Activated CD4-positive, alpha-beta T cell treated with anti-CD3 and anti-CD28 coated beads, Interleukin-2, amount 10 ng/mL, durations not matched to agents 7 days and 5 days (primary cell): ENCODE data around the gene NCS1. TPM values are rescaled to one million over a fixed set of nuclear protein-coding genes. Genes with fewer than 3 reads are reported as not detected.

Experiments
- CTCF ChIA-PET: fragments of 350-600 bp; sonication (Branson Sonifier 250); formaldehyde crosslinking; loops from one replicate; lab custom pipeline; 2021; ENCODE audit warnings: antibody characterized with exemption; lab: Charles Lee
- POLR2A ChIA-PET: fragments of 350-600 bp; sonication (Branson Sonifier 250); formaldehyde crosslinking; loops from one replicate; lab custom pipeline; 2021; ENCODE audit warnings: antibody characterized with exemption; lab: Charles Lee
- DNase-seq: peaks from one replicate; pipeline ENCODE4 v3.0.0-alpha.2; 2020
- H3K27ac Mint-ChIP-seq: one replicate; pipeline ENCODE4 v1.8.0; 2021; ENCODE audit warnings: mild to moderate bottlenecking, moderate library complexity, mixed read lengths
- H3K27me3 Mint-ChIP-seq: one replicate; pipeline ENCODE4 v1.8.0; 2021; ENCODE audit warnings: mixed read lengths
- H3K36me3 Mint-ChIP-seq: one replicate; pipeline ENCODE4 v1.8.0; 2021; ENCODE audit warnings: low read depth, mixed read lengths
- H3K4me1 Mint-ChIP-seq: one replicate; pipeline ENCODE4 v1.8.0; 2021; ENCODE audit warnings: mixed read lengths
- H3K4me3 Mint-ChIP-seq: one replicate; pipeline ENCODE4 v1.8.0; 2021; ENCODE audit warnings: mild to moderate bottlenecking, moderate library complexity, mixed read lengths
- H3K9me3 Mint-ChIP-seq: one replicate; pipeline ENCODE4 v1.8.0; 2021; ENCODE audit warnings: mixed read lengths
- total RNA-seq, 2 experiments: library from RNA; stranded (reverse); gene quantifications; one replicate each; pipeline ENCODE4 v1.2.3, GENCODE V29; 2021

The NCS1 gene
- total RNA-seq, 2 experiments from 2014 or later = 1.0 to 1.2 TPM

DNA sequence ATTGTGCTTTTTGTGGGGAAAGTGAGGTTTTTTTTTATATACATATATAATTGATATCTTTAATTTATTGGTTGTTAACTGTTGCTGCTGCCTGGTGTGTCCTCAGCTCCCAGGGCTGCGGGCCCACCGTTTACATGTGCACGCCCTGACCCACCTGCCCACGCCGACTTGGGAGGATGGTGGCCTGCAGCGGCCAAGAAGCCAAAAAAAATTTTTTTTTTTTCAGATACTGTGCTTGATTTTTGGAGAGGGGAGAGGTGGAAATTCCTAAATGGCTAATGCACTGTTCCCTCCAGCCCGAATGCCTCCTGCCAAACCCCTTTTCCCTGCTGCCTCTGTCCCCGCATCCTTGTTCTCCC is 61.4 kb downstream of the NCS1 start:
- Mint-ChIP-seq H3K36me3 (no peaks in the 10 kb centered on the region), H3K27me3 (no peaks in the 10 kb centered on the region), H3K4me3 (no peak overlapping the region), H3K27ac (no peak overlapping the region), H3K9me3 (no peaks in the 10 kb centered on the region), H3K4me1 (peaks cover 11% of the 10 kb centered on the region)
- ChIA-PET POLR2A (no interaction called here), CTCF (interaction anchor here (1.1 kb wide), 1 partner anchor 10 kb away, joined by 3 read pairs; no protein-coding TSS in a partner anchor)
- DNase-seq = no peak

DNA sequence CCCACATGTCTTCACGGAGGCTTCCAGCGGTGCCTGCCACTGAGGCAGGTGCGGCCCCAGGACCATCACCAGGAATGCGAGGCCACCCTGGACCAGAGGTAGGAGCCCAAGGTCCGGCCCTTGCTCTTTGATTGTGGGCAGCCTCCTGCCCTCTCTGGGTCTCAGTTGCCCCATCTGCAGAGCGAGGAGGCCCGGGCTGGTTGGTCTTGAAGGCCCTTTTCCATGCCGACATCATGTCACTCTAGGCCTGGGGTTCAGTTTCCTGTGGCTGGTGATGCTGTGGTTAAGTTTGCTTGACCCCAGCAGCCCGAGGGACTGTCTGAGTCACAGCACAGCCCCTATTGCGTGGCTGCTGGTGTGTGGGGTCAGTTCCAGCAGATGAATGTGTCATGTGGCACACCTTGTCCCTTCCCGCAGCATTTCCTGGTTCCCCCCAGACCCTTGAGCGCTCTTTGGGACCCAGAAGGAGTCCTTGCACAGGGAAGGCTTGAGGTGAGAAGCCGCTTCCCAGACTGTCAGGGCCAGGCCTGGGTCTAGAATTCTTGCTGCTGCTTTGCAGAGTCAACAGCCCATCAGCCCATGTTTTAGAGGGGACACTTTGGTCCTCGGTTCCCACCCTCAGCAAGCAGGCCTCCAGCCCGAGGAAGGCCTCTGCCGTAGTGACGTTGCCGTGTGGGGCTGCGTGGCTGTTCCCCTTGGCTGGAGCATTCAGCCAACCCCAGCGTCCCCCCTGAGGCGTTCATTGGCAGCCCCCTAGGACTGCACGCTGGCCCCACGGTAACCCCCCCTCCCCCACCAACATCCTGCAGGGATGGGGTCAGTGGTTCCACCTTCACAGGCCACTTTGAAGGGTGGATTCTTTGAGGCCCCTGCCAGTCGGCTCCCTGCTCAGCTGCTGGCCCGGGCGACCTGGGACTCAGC is 62.4 kb downstream of the NCS1 start:
- no peaks in the 10 kb centered on the region for H3K9me3 Mint-ChIP-seq
- no peaks in the 10 kb centered on the region for H3K27me3 Mint-ChIP-seq
- H3K4me3 Mint-ChIP-seq = no peak overlapping the region
- peaks cover 13% of the 10 kb centered on the region for H3K4me1 Mint-ChIP-seq
- POLR2A ChIA-PET = no interaction called here
- no peaks in the 10 kb centered on the region for H3K36me3 Mint-ChIP-seq
- CTCF ChIA-PET = interaction anchor here (1.1 kb wide), 1 partner anchor 9 kb away, joined by 3 read pairs; no protein-coding TSS in a partner anchor
- no peak overlapping the region for H3K27ac Mint-ChIP-seq
- DNase-seq = no peak

DNA sequence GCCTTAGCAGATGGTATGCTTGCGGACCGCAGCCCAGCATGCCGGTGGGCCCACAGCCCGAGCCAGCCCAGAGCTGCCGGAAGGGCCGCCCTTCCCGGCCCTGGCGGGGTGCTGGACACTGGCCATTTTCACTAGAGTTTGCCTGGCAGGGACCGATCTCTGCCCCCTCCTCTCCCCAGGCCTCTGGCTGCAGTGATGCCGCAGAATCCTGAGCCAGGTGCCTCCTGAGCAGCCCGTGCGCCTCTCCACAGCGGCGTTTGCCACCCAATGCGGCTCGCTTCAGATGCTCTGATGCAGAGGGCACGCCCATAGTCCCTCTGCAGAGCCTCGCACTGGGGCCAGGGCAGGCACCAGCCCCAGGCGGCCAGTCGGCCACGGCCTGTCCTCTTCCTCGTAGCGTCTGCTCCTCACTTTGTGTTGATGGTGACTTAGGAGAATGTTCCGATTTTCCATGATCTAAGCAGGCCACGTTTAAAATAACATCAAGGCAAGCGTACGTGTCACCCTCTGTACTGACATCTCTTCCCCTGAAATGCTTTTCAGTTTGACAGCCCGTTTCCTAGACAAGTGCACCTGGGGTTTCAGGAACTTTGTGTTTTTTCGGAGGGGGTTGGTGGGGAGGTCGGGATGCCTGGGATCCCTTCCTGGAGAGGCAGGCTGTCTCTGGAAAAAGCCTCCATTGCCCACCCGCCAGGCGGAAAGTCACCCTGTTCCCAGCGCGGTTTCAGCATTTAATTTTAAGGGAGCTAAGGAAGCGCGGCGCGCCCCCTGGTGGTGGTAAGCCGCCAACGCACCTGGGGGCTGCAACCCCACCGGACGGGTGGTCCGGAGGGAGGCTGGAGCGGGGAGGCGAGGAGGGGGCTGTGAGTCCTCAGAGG is 63.6 kb downstream of the NCS1 start:
- Mint-ChIP-seq H3K36me3 (no peaks in the 10 kb centered on the region), H3K4me1 (peaks cover 25% of the 10 kb centered on the region), H3K27me3 (no peaks in the 10 kb centered on the region), H3K4me3 (no peak overlapping the region), H3K9me3 (no peaks in the 10 kb centered on the region), H3K27ac (no peak overlapping the region)
- ChIA-PET CTCF (interaction anchor here (0.5 to 1.5 kb wide), 12 partner anchors 8 to 190 kb away, joined by 3 to 7 read pairs (median 3); no protein-coding TSS in a partner anchor), POLR2A (no interaction called here)
- peak; percentile 67 for DNase-seq

DNA sequence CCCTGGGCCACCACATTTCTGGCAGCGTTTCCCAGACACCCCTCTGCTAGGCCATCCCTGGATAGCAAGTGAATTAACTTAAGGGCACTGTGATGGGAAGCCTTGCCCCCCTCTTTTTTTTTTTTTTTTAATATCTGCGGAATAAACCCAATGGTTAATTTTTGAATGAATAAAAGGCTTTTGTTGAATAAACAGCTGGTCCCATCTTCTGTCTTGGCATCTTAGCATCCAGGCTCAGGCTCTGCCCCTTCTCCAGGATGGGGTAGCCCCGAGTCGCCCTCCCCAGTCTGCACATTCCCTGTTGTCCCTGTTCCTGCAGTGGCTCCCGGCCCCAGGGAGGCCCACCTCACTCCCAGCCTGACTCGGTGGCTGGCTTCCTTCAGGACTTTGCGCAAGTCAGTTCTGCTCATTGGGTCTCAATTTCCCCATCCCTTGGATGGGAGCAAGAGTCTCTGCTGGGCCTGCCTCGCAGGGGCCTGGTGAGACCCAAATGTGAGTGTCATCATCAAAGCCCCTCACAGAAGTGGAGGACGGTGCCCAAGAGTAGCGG is 64.3 kb downstream of the NCS1 start:
- no peaks in the 10 kb centered on the region for H3K9me3 Mint-ChIP-seq

DNA sequence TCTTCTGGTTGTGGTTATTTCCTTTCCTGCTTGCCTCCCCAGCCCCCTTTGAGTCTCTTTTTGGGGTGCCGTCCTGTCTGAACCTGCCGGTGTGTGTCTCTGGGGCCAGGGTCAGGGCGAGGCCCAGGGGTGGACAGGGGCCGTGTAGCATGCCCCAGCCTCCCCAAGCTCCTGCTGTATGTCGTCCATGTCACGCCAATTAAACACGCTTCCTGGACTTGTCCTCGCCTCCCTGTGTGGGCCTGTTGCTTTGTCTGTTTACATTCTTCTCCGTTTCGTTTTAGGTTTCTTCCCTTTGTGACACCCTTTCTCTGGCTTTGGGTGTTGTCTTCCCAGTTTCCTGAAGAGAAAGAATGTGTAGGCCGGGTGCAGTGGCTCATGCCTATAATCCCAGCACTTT is 64.9 kb downstream of the NCS1 start:
- ChIA-PET POLR2A (no interaction called here), CTCF (interaction anchor here (0.7 to 1.5 kb wide), 2 partner anchors 80 to 130 kb away, joined by 3 to 7 read pairs; no protein-coding TSS in a partner anchor)
- no peaks in the 10 kb centered on the region for H3K9me3 Mint-ChIP-seq
- DNase-seq = no peak
- H3K27me3 Mint-ChIP-seq = no peaks in the 10 kb centered on the region
- H3K4me3 Mint-ChIP-seq = no peak overlapping the region
- peaks cover 28% of the 10 kb centered on the region for H3K4me1 Mint-ChIP-seq
- no peak overlapping the region for H3K27ac Mint-ChIP-seq
- H3K36me3 Mint-ChIP-seq = no peaks in the 10 kb centered on the region

More for the DNA sequence above, 64.3 kb downstream of the NCS1 start:
- H3K27ac Mint-ChIP-seq = no peak overlapping the region
- DNase-seq = no peak
- no peak overlapping the region for H3K4me3 Mint-ChIP-seq
- ChIA-PET POLR2A (no interaction called here), CTCF (interaction anchor here (0.6 to 1.5 kb wide), 9 partner anchors 9 to 131 kb away, joined by 3 to 7 read pairs (median 3); no protein-coding TSS in a partner anchor)
- no peaks in the 10 kb centered on the region for H3K36me3 Mint-ChIP-seq
- H3K4me1 Mint-ChIP-seq = peaks cover 28% of the 10 kb centered on the region
- no peaks in the 10 kb centered on the region for H3K27me3 Mint-ChIP-seq

DNA sequence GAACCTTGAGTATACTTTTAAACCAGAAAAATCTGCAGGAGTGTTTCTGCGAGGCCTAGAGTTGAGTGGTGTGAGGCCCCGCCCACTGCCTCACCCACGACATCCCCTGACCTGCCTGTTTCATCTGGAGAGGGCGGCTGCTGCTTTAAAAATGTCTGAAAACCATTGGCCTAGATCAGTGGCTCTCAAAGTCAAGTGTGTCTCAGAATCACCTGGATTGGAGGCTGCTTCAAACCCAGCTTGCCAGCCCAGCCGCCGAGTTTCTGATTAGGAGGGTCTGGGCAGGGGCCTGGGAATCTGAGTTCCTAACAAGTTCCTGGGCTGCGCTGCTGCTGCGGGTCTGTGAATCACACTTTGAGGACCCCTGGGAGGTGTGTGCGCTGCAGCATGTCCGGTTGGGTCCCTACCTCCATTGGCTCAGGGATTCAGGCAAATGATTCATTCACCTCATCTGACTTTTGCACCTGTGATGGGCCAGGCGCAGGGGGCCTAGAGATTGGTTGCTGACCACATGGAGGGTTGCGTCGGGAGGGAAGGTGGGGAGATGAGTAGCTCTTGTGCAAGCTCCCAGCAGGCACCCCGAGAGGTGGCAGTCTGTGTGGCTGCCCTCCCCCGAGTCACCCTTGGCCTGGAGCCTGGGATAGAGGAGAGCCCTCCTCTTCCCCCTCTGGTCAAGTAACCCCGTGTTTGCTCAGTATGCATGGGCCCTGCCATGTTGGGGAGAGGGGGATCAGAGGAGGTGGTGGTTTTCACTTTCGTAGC is 65.7 kb downstream of the NCS1 start:
- Mint-ChIP-seq H3K4me1 (peaks cover 32% of the 10 kb centered on the region), H3K27ac (no peak overlapping the region), H3K9me3 (no peaks in the 10 kb centered on the region), H3K4me3 (no peak overlapping the region), H3K36me3 (no peaks in the 10 kb centered on the region), H3K27me3 (no peaks in the 10 kb centered on the region)
- no peak for DNase-seq
- ChIA-PET CTCF (interaction anchor here (0.5 to 1.0 kb wide), 3 partner anchors 20 to 1144 kb away, joined by 3 read pairs; no protein-coding TSS in a partner anchor), POLR2A (no interaction called here)

DNA sequence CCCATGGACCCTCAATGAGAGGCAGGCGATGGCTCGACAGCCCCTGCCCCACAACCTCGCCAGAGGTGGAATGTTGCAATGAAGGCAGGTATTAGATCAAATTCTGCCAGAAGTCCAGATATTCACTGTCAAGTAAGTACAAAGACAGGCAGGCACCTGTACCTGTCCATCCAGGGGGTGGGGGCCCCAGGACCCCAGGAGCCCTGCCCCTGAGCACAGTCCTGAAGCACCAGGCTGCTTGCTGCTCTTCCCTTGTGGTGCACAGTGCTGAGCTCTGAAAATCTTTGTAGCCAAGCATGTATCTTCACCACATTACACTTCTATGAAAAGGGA is 67.1 kb downstream of the NCS1 start:
- Mint-ChIP-seq H3K4me1 (peaks cover 36% of the 10 kb centered on the region), H3K36me3 (no peaks in the 10 kb centered on the region), H3K27me3 (no peaks in the 10 kb centered on the region), H3K4me3 (no peak overlapping the region), H3K9me3 (no peaks in the 10 kb centered on the region), H3K27ac (no peak overlapping the region)
- DNase-seq = no peak
- ChIA-PET CTCF (interaction anchor here (1.2 to 1.3 kb wide), 2 partner anchors 13 to 16 kb away, joined by 4 to 5 read pairs; no protein-coding TSS in a partner anchor), POLR2A (no interaction called here)

DNA sequence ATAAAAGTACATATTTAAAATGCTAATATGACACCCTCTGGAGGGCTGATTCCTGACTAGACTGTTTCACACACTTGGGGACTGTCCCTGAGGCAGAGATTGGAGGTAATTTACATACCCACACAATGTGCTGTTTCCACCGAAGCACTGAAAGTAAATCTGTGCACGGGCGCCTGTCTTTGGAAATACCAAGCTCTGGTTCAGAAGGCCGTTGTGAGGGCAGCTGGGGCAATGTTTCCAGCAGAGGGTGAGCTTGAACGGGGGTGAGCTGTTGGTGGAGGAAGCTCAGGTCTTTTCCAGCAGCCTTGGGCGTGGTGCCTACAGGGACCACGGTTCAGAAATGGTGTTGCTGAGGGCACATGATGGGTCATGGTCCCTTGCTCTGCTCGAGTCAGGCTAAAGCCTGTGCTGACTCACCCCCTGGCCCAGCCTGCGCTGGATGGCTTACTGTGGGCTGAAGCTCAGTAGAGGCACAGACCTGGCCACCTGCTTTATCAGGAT is 67.6 kb downstream of the NCS1 start:
- no peaks in the 10 kb centered on the region for H3K9me3 Mint-ChIP-seq
- CTCF ChIA-PET = interaction anchor here (1.2 to 1.3 kb wide), 2 partner anchors 13 to 16 kb away, joined by 4 to 5 read pairs; no protein-coding TSS in a partner anchor

DNA sequence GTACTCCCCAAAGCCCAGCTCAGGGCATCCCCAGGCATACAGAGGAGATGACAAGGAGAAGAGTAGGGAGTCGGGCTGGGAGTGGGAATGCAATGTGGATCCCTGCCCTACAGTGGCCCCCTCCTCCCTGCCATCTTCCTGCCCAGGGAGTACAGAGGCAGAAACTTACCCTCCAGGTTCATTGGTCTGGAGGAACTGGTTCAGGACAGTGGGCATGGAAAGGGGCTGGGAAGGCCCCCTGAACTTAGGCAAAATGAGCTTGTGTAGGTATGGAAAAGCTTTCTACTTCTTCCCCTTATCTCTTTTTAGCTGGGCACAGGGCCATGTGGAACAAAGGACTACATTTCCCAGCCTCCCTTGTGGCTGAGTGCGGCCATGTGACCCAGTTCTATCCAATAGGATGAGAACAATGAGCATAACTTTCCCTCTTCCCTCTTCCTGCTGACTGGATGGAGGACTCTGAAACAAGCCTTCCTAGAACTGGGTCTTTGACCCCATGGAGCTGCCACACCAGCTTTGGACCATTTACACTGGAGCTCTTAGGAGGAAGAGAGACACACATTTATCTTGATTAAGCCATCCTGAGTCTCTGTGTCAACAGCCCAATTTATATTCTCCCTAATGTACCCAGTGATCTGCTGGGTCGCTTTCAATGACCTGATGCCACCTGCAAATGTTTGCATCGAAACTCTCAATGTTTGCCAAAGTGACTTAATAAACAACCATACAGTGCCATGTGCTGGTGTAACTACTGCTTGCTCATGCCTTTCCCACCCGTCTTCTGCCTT is 68.4 kb downstream of the NCS1 start:
- POLR2A ChIA-PET = no interaction called here
- Mint-ChIP-seq H3K27ac (peak overlapping the region; percentile 51), H3K4me3 (no peak overlapping the region), H3K9me3 (no peaks in the 10 kb centered on the region), H3K4me1 (peaks cover 36% of the 10 kb centered on the region), H3K36me3 (no peaks in the 10 kb centered on the region), H3K27me3 (no peaks in the 10 kb centered on the region)
- DNase-seq = peak; percentile 40
- CTCF ChIA-PET = interaction anchor here (0.8 to 2.7 kb wide), 5 partner anchors 12 to 132 kb away, joined by 3 to 9 read pairs (median 4); no protein-coding TSS in a partner anchor

More for the DNA sequence above, 67.6 kb downstream of the NCS1 start:
- Mint-ChIP-seq H3K27ac (no peak overlapping the region), H3K4me3 (no peak overlapping the region), H3K4me1 (peaks cover 36% of the 10 kb centered on the region), H3K27me3 (no peaks in the 10 kb centered on the region), H3K36me3 (no peaks in the 10 kb centered on the region)
- DNase-seq = no peak
- POLR2A ChIA-PET = no interaction called here

DNA sequence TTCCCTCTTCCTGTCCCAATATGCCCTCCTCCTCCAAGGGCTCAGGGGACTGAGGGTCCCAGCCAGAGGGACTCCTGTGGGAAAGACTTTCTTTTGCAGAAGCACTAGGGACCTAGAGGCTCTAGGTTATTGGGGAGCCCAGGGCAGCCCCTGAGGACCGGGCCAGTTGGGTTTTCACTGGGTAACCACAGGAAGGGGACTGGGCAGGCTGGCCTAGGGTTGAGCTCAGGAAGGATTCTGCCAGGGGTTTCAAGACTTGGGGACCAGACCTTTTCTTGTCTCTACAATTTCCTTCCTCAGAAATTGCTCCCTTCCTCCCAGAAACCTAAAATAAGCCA is 69.0 kb downstream of the NCS1 start:
- DNase-seq = no peak
- no peak overlapping the region for H3K27ac Mint-ChIP-seq
- H3K4me3 Mint-ChIP-seq = no peak overlapping the region
- no peaks in the 10 kb centered on the region for H3K27me3 Mint-ChIP-seq
- peaks cover 33% of the 10 kb centered on the region for H3K4me1 Mint-ChIP-seq
- ChIA-PET CTCF (interaction anchor here (0.8 to 2.7 kb wide), 4 partner anchors 11 to 132 kb away, joined by 3 to 9 read pairs (median 3); no protein-coding TSS in a partner anchor), POLR2A (no interaction called here)
- H3K36me3 Mint-ChIP-seq = no peaks in the 10 kb centered on the region
- H3K9me3 Mint-ChIP-seq = no peaks in the 10 kb centered on the region
